ENCODE data around the gene B4GALT4. TPM values are rescaled to one million over a fixed set of nuclear protein-coding genes. Genes with fewer than 3 reads are reported as not detected.

B4GALT4 gene
- total and polyA plus RNA-seq, 2 donors (not counting 3 experiments of a cell fraction or from before 2014, with no cell fraction given): 3.7 to 7.1 TPM

GRCh38 chr3:119230071-119230470, 10.6 kb downstream of the B4GALT4 start:
- H3K36me3 ChIP-seq (ENCODE audit: control insufficient read depth in 2 of 2, extremely low read depth in 1 of 2, insufficient read depth in 2 of 2, low read length in 2 of 2): peaks cover 6 to 15% of the 10 kb centered on the region in 2 experiments
- H3K27ac ChIP-seq (ENCODE audit: insufficient read depth, low read depth, low read length): no peak overlapping the region
- no peak overlapping the region for H3K4me3 ChIP-seq (replicated peaks in 1 of 3; ENCODE audit: insufficient read depth in 1 of 3, low read depth in 1 of 3, low read length in 3 of 3)
- dilution Hi-C loops (cut with MboI; ENCODE audit: extremely low pct_ligation_motif_present, low sequenced_read_pairs): no loop called here
- intact Hi-C loops (cut with micrococcal nuclease): no loop called here
- H3K9ac ChIP-seq (replicated peaks; ENCODE audit: extremely low read depth, insufficient read depth, low read length): no peak overlapping the region
- H3K4me1 ChIP-seq (ENCODE audit: control insufficient read depth, extremely low read depth, insufficient read depth, low read length): no peaks in the 10 kb centered on the region
- ChIA-PET POLR2A (no interaction called here), CTCF (no interaction called here)
- H2AFZ ChIP-seq (ENCODE audit: low read depth, low read length): no peak overlapping the region
- DNase-seq (ENCODE audit: low read depth, low spot score): no peak
- no peaks in the 10 kb centered on the region for H3K9me1 ChIP-seq (replicated peaks; ENCODE audit: control insufficient read depth, extremely low read depth, insufficient read depth, low read length)
- no TSS peak for BruUV-seq (replicated peaks)
- H3K27me3 ChIP-seq (ENCODE audit: control insufficient read depth in 2 of 2, insufficient read depth in 2 of 2, low read length in 2 of 2): no peaks in the 10 kb centered on the region
- no peaks in the 10 kb centered on the region for H4K20me1 ChIP-seq (replicated peaks; ENCODE audit: control insufficient read depth, extremely low read depth, insufficient read depth, low read length)
- TF ChIP-seq POLR2A (IDR thresholded peaks at IDR 0.05; ENCODE audit: low read depth, low read length): no peak
- no peaks in the 10 kb centered on the region for H3K79me2 ChIP-seq (ENCODE audit: control insufficient read depth, insufficient read depth, low read length)
- no peaks in the 10 kb centered on the region for H3K9me3 ChIP-seq (replicated peaks; ENCODE audit: control insufficient read depth, insufficient read depth, low read length)
- H3K4me2 ChIP-seq (ENCODE audit: insufficient read depth, low read length): no peak overlapping the region
- FAIRE-seq: no peak

- ChIA-PET CTCF (no interaction called here), POLR2A (no interaction called here)
- Histone ChIP-seq H3K4me3 (replicated peaks in 1 of 3; ENCODE audit: insufficient read depth in 1 of 3, low read depth in 1 of 3, low read length in 3 of 3) (no peak overlapping the region), H3K79me2 (ENCODE audit: control insufficient read depth, insufficient read depth, low read length) (no peaks in the 10 kb centered on the region), H3K27me3 (ENCODE audit: control insufficient read depth in 2 of 2, insufficient read depth in 2 of 2, low read length in 2 of 2) (no peaks in the 10 kb centered on the region), H3K4me2 (ENCODE audit: insufficient read depth, low read length) (no peak overlapping the region), H3K9me1 (replicated peaks; ENCODE audit: control insufficient read depth, extremely low read depth, insufficient read depth, low read length) (no peaks in the 10 kb centered on the region), H3K27ac (ENCODE audit: insufficient read depth, low read depth, low read length) (no peak overlapping the region), H3K9ac (replicated peaks; ENCODE audit: extremely low read depth, insufficient read depth, low read length) (no peak overlapping the region), H2AFZ (ENCODE audit: low read depth, low read length) (no peak overlapping the region), H3K36me3 (ENCODE audit: control insufficient read depth in 2 of 2, extremely low read depth in 1 of 2, insufficient read depth in 2 of 2, low read length in 2 of 2) (peaks cover 6 to 15% of the 10 kb centered on the region in 2 experiments), H3K9me3 (replicated peaks; ENCODE audit: control insufficient read depth, insufficient read depth, low read length) (no peaks in the 10 kb centered on the region), H4K20me1 (replicated peaks; ENCODE audit: control insufficient read depth, extremely low read depth, insufficient read depth, low read length) (no peaks in the 10 kb centered on the region), H3K4me1 (ENCODE audit: control insufficient read depth, extremely low read depth, insufficient read depth, low read length) (no peaks in the 10 kb centered on the region)
- TF ChIP-seq POLR2A (IDR thresholded peaks at IDR 0.05; ENCODE audit: low read depth, low read length) (no peak), GATA2 (IDR thresholded peaks at IDR 0.05; ENCODE audit: insufficient read depth, insufficient read length, low read depth, low read length) (no peak), POLR2AphosphoS5 (IDR thresholded peaks at IDR 0.05; ENCODE audit: insufficient read depth, low read depth, low read length) (no peak), EZH2 (IDR thresholded peaks at IDR 0.05; ENCODE audit: borderline replicate concordance, low read depth, low read length, severe bottlenecking) (no peak), FOS (IDR thresholded peaks at IDR 0.05; ENCODE audit: borderline replicate concordance, insufficient read depth, low read length) (no peak), JUN (IDR thresholded peaks at IDR 0.05; ENCODE audit: borderline replicate concordance, insufficient read depth, insufficient read length, low read depth) (no peak), MYC (IDR thresholded peaks at IDR 0.05; ENCODE audit: low read depth, low read length) (no peak), MAX (IDR thresholded peaks at IDR 0.05; ENCODE audit: insufficient read depth, insufficient read length) (no peak)
- TF ChIP-seq, protein P1, sequence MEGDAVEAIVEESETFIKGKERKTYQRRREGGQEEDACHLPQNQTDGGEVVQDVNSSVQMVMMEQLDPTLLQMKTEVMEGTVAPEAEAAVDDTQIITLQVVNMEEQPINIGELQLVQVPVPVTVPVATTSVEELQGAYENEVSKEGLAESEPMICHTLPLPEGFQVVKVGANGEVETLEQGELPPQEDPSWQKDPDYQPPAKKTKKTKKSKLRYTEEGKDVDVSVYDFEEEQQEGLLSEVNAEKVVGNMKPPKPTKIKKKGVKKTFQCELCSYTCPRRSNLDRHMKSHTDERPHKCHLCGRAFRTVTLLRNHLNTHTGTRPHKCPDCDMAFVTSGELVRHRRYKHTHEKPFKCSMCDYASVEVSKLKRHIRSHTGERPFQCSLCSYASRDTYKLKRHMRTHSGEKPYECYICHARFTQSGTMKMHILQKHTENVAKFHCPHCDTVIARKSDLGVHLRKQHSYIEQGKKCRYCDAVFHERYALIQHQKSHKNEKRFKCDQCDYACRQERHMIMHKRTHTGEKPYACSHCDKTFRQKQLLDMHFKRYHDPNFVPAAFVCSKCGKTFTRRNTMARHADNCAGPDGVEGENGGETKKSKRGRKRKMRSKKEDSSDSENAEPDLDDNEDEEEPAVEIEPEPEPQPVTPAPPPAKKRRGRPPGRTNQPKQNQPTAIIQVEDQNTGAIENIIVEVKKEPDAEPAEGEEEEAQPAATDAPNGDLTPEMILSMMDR (IDR thresholded peaks at IDR 0.05; ENCODE audit: extremely low read depth in 1 of 2, insufficient read depth in 1 of 2, low read depth in 1 of 2, low read length in 2 of 2): no peak
- BruUV-seq (replicated peaks): no TSS peak
- DNase-seq (ENCODE audit: low read depth, low spot score) (no peak), FAIRE-seq (no peak)
- intact Hi-C loops (cut with micrococcal nuclease) (no loop called here), dilution Hi-C loops (cut with MboI; ENCODE audit: extremely low pct_ligation_motif_present, low sequenced_read_pairs) (no loop called here)
These were observed 11.5 kb downstream of the B4GALT4 start for GRCh38 chr3:119229190-119229589.
